ENCODE measurements around the gene MRPL9.
"Not testable (repeated sequence)": the region's sequence is repeated elsewhere in the genome, so short reads cannot be mapped to it uniquely, and the experiment has no call there.

The MRPL9 gene

DNA sequence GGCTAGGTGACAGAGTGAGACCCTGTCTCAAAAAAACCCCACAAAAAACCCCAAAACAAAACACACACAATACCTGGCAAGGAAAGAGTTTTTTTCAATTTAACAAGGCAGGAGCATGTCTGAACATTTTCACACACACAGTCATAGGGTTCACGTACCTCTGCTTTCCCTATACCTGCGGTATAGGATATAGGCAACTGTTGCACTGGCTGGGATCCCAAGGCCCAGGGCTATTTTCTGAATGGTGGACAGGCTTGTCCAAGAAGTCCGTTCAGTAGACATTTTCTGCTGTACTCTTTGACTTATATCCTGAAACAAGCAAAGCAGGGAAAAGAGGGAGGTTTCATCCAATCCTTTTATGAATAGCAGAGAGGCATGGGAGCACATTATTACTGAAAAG is 19.4 kb upstream of the MRPL9 start:
- no peak for DNase-seq

DNA sequence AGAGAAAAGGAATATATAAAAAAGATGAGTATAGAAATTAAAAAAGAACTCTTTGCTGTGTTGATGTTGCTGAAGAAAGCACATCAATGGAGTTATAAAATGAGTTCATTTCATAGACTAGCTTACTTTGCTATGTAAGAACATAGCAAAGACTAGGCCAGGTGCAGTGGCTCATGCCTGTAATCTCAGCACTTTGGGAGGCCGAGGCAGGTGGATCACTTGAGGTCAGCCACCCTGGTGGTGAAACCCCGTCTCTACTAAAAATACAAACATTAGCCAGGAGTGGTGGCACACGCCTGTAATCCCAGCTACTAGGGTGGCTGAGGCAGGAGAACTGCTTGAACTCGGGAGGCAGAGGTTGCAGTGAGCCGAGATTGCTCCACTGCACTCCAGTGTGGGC is 18.7 kb upstream of the MRPL9 start:
- DNase-seq = not testable (repeated sequence)

DNA sequence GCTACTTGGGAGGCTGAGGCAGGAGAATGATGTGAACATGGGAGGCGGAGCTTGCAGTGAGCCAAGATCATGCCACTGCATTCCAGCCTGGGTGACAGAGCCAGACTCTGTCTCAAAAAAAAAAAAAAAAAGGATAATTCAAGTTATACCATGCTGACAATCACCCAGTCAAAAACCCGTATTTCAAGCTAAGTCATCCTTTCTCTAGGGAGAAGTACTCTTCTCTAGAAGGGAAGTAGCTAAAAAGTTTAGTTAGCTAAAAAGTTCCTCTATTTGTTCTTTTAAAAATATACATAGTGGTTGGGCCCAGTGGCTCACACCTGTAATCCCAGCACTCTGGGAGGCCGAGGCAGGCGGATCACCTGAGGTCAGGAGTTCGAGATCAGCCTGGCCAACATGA is 17.4 kb upstream of the MRPL9 start:
- not testable (repeated sequence) for DNase-seq

DNA sequence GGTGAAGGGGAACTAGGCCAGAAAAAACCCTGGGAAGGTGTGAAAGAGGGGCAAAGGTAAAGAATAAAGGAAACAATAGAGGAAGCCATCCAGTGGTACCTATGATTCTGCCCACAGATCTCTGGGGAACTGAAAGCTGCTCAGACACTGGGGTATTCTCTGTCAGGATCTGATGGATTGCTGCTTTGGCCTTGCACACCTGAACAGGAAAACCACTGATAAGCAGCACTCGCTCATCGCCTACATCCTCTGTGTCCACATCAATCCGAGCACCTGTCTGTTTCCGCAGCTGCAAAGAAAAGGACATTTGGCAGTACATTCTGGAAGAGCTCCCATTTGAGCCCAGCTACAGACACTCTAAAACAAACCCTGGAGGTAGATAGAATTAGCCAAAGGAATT is 16.6 kb upstream of the MRPL9 start:
- DNase-seq = no peak

DNA sequence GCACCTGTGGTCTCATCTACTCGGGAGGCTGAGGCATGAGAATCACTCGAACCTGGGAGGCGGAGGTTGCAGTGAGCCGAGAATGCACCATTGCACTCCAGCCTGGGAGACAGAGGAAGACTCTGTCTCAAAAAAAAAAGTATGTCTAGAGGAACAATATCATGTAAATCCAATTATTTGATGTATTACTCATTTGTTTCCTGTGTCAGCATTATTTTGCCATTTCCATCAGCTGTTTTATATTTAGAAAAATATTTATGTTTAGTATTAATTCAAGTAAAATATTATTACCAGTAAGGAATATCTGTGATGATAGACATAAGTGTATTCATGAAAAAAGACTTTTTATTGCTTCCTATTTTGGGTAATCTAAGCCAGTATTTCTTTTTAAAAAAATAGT is 14.0 kb upstream of the MRPL9 start:
- no peak for DNase-seq

DNA sequence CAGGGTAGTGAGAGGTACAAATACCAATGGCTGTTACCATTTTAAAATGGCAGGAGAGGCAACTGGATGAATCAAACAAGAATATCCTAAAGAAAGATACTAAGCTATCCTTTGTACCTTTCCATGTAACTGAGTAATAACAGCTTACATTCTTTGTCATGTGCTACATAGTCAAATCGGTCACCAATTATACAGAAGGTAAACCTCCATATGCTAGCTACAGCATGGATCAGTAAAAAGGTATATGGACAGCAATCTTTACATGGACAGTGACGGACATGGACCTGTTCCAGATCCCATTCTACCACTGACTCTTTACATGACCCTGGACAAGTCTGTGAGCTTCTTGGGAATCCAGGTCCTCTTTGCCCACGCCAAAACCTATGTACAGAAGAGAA is 13.4 kb upstream of the MRPL9 start:
- DNase-seq = no peak

DNA sequence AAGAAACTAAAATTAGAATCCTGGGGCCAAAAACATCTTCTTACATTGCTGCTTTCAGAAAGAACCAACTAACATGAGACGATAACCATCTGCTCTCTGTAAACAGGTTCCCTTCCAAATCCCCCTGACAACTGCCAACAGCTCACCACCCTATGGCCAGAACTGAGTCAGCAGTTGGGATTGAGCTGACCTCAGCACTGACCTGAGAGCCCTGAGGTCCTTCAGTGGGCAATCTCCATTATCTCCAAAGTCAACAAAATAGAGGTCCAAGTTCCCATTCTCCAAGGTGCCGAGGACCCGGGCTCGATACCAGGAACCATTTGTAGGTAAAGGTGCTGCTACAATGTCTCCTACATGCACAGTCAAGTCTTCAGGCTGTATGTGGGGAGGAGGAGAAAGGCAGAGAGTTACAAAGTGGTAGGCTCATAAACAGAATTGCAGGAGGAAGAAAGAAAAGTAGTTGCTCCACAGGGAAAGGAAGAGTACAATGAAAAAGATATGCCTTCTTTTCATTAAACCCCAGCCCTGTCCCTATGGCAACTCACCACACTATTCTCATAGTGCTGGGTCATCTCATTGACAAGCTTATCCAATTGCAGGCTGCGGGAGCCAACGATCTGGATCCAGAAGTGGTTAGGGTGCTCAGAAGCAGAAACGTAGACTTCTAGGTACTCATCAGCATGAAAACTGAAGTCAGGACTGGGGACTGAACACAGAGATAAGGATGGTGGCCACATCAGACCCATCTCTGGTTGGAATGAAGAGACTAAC is 12.8 kb upstream of the MRPL9 start:
- no peak for DNase-seq

DNA sequence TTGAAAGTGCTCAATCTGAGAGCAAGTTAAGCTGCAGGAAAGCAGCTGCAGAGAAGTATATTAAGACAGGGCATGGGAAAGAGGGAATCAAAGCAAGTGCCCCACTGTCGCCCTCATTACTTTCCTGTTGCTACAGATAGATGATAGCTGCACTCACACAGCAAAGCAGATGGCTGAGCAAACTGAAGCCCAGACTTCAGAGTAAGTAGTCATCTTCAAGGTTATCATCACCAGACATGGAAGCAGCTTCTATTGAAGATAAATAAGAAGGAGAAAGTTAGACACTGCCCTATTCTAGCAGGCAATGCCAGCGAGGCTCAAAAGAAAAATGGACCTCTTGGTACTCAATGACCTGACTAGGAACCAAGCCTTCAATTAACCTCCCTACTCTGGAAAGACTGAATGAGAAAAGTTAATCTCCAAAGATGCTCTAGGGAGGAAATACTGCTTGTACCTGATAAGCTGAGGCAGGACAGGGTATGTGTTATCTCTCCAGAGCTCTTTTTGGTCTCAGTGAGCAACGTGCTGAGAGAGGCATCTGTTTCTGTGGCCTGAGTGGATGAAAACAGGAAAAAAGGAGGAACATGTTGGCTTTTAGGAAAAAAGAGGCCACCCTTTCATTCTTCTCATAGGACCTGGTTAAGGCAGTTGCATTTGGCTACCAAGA is 11.1 kb upstream of the MRPL9 start:
- DNase-seq = no peak

DNA sequence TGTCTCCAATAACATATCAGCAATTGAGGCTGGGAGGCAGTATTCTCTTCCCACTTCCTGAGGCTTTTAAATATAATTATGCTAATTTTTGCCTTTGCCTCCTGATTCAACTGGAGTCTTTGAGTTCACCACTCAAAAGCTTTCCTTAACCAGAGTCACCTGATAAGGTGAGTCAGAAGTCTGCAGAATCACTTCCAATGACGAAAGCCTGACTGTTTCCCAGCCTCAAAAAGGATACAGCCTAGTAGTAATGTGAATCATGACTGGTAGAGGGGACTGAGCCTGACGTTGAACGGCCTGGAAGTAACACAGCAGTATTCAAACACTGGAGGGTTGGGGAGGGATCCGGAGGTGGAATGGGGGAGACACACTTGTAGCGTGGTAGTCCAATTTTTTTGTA is 10.4 kb upstream of the MRPL9 start:
- no peak for DNase-seq

DNA sequence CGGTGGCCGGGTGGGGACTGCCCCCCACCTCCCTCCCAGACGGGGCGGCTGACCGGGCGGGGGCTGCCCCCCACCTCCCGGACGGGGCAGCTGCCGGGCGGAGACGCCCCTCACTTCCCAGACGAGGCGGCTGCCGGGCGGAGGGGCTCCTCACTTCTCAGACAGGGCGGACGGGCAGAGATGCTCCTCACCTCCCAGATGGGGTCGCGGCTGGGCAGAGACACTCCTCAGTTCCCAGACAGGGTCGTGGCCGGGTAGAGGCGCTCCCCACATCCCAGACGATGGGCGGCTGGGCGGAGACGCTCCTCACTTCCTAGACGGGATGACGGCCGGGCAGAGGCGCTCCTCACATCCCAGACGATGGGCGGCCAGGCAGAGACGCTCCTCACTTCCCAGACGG is 6.0 kb upstream of the MRPL9 start:
- not testable (repeated sequence) for DNase-seq

DNA sequence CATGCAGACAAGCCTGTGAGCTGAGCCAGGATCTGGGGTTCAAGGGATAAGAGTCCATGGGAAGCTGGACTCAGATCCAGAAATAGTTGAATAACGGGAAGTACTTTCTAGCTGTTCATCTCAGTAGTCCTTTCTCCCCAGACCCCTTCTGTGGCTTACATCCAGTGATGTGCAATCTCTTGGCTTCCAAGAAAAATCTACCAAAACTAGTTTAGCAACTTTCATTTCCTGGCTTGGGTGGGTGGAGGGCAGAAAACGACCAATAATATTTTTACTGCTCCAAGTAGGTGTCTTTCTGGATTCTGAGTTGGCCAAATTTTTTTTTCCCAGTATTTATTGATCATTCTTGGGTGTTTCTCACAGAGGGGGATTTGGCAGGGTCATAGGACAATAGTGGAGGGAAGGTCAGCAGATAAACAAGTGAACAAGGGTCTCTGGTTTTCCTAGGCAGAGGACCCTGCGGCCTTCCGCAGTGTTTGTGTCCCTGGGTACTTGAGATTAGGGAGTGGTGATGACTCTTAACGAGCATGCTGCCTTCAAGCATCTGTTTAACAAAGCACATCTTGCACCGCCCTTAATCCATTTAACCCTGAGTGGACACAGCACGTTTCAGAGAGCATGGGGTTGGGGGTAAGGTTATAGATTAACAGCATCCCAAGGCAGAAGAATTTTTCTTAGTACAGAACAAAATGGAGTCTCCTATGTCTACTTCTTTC is 5.2 kb upstream of the MRPL9 start:
- DNase-seq = not testable (repeated sequence)

DNA sequence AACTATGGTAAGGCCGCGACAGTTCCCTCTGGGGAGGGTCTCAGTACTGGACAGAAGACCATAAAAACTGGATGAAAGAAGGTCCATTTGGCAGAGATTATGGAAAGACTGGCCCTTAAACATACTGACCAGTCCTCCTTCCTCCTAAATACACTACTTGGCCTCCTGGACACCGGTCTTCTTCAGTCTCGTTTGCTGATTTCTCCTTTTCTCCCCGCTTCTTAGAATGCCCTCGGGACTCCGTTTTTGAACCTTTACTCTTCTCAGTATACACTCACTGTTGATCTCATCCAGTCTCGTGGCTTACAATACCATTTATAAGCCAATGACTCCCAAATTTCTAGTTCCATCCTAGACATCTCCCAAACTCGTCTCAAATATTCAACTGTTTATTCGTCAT is 694 bp upstream of the MRPL9 start:
- no peak for DNase-seq

DNA sequence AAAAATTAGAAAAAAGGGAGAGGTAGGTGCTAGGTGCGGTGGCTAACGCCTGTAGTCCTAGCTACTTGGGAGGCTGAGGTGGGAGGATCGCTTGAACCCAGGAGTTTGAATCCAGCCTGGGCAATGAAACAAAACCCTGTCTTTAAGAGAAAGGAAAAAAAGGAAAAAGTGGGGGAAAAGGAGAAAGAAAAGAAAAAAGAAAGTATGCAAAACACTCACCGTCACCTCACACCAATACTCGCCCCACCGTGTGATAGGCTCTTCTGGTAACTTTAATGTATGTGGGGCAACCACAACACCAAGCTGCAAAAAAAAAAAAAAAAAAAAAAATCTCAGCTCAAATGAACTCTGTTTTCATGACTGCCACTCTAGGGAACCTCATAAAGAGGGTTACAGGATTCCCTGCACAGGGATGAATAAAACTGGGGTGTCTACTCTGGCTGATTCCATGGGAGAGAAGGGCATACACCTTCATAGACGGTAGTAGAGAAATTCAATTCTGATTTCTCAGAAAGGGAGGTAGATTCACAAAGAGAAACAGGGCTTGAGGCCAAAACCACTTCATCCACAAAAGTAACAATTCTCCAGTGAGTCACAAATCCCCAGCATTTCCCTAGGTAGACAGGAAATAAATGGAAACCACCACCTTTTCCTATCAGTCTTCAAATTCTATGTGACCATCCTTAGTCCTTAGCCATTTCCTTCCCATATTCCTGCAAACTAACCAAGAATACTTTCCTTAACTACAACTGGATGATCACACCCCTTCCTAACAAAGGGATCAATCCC is 2.5 kb downstream of the MRPL9 start:
- no peak for DNase-seq

DNA sequence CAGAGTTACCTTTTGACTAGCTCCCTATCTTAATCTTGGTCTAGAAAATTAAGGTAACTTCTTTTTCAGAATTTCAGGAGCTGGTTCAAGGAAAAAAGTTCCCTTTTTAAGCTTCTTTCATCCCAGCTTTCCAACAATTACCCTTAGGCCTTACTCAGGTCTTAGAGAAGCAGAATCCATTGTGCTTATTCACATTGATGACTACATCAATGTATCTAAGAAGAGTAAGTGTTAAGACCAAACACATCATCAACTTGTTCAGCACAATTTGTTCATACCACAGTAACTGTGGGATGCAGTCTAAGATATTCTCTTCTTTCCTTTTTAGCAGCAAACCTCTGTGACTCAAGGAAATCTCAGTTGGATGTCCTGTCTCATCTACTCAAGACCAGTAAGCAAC is 4.1 kb downstream of the MRPL9 start:
- DNase-seq = no peak

DNA sequence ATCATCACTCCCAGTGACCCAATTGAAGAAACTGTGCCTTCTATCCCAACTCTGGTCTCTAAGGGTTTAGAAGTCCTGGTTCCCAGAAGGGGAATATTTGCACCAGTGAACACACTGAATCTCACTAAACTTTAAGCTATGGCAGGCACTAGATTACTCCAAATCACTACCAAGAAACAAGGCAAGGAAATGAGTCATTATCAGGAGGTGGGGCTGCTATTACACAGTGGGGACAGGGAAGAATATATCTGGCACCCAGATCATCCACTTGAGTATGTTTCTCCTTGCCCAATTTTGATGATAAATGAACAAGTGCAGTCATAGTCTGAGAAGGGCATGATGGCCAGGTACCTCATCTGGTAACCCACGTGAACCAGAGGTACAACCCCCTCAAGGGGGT is 7.0 kb downstream of the MRPL9 start:
- no peak for DNase-seq

DNA sequence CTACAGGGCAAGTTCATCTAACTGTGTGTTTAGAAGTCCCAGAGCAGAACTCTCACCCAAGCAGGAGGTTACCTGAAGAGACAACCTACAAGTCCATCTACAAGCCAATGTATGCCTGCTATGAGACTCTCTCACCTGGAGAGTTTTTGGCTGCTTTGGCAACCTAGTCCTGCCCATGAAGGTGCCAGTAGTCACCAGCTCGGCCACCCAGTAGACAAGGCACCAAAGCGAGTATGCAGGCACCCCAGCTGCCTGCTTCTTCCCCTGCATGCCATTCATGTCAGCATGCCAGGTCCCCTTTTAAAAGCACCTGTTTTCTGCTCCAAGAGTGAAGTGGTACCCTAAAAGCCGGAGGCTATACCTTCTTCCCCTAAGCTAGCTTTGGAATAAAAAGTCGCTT is 21.8 kb downstream of the MRPL9 start:
- no peak for DNase-seq

DNA sequence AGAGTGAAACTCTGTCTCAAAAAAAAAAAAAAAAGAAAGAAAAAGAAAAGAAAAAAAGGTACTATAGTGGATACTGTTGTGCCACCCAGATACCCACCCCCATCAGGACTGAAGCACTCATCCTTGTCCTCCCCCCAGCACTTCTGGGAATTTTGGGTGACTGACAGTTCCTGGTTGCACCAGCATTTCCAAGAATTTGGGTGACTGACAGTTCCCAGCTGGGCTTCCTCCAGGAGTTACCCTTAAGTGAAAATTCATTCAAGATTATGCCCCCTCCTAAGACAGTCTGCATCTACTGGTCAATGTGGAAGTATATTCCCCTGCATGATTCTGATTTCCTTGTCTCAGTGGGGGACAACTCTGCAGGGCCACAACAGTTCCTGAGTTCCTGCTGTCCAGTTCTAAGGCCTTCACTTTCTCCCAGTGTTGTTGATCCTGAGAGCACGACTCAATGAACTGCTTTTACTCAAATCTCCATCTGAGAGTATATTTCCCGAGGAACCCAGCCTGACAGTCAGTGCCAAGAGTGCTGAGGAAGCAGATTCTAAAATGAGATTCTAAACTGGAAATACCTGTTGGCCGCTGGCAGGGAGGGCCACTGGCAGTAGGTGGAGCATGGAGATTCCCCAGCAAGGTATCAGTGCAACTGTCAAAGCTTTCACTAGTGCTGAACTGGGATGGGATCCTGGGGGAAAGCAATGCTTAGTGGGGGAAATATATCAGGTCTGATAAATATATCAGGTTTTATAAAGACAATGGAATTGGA is 23.5 kb downstream of the MRPL9 start:
- no peak for DNase-seq

DNA sequence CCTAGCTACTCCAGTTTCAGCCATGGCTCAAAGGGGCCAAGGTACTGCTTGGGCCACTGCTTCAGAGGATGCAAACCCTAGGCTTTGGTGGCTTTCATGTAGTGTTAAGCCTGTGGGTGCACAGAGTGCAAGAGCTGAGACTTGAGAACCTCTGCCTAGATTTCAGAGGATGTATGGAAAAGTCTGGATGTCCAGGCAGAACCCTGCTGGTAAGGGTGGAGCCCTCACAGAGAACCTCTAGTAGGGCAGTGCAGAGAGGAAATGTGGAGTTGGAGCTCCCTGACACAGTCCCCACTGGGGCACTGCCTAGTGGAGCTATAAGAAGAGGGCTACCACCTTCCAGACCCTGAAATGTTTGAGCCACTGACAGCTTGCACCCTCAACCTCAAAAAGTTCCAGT is 25.8 kb downstream of the MRPL9 start:
- no peak for DNase-seq

DNA sequence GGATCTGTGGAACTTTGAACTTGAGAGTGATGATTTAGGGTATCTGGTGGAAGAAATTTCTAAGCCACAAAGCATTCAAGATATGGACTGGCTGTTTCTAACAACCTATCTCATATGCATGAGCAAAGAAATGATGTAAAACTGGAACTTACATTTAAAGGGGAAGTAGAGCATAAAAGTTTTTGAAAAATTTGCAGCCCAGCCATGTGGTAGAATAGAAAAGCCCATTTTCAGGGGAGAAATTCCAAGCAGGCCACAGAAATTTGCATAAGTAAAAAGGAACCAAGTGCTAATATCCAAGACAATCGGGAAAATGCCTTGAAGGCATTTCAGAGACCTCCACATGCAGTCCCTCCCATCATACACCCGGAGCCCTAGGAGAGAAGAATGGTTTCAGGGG is 26.3 kb downstream of the MRPL9 start:
- DNase-seq = no peak

DNA sequence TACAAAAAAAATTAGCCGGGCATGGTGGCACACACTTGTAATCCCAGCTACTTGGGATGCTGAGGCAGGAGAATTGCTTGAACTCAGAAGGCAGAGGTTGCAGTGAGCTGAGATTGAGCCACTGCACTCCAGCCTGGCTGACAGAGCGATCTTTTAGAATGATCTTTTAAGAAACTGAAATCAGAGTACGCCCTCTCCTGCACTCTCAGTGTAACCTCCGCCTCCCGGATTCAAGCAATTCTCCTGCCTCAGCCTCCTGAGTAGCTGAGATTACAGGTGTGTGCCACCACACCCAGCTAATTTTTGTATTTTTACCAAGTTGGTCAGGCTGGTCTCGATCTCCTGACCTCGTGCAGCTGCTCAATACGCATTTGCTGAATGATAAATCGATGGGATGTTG is 29.3 kb downstream of the MRPL9 start:
- DNase-seq = not testable (repeated sequence)

DNA sequence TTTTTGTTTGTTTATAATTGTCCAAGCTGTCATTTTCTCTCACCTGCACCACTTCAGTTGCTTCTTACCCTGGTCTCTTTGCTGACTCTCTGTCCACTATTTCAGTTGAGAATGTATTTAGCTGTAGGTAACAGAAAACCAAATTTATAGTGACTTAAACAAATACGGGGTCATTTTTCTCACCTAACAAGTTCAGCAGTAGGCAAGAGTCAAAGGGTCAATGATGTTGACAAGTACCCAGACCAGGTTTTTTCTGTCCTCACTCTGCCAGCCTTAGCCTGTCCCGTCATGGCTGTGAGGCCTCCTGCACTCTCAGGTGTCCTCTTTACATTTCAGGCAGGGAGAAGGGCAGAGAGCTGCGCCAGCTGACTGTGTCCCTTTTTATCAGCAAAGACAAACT is 30.2 kb downstream of the MRPL9 start:
- no peak for DNase-seq

DNA sequence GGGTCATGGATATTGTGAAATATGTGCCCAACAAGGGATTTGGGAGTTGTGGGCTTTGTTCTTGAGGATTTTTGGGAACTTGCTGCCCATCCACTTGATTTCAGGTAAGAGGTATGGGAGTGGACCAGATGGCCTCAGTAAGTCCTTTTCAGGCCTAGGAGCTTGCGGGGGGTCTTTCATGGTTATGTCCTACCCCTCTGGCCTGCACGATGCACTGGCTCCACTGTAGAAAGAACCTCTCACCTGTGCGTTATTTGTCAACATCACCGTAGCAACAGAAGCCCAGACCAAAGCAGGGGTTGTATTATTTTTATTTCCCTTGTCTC is 33.4 kb downstream of the MRPL9 start:
- DNase-seq = no peak
